Measurements from ENCODE around the gene PLS1.
"Not testable (repeated sequence)": the region's sequence is repeated elsewhere in the genome, so short reads cannot be mapped to it uniquely, and the experiment has no call there.

PLS1 gene

GRCh38 chr3:142735462-142735861 is 139.3 kb downstream of the PLS1 start:
- H3K9me3 ChIP-seq (ENCODE audit: low read length), result no peaks in the 10 kb centered on the region
- H3K4me1 ChIP-seq (ENCODE audit: insufficient read depth, low read length), result peaks cover 3% of the 10 kb centered on the region
- H3K4me3 ChIP-seq (ENCODE audit: low read length), result no peak overlapping the region
- no peaks in the 10 kb centered on the region for H3K27me3 ChIP-seq (ENCODE audit: insufficient read depth, low read length)
- no peak overlapping the region for H2AFZ ChIP-seq (ENCODE audit: low read depth, low read length)
- no peaks in the 10 kb centered on the region for H3K36me3 ChIP-seq (ENCODE audit: insufficient read depth, low read length)

- no peaks in the 10 kb centered on the region for H3K27me3 ChIP-seq (ENCODE audit: insufficient read depth, low read length)
- H3K36me3 ChIP-seq (ENCODE audit: insufficient read depth, low read length), result no peaks in the 10 kb centered on the region
- H3K4me1 ChIP-seq (ENCODE audit: insufficient read depth, low read length), result peaks cover 3% of the 10 kb centered on the region
- no peak overlapping the region for H2AFZ ChIP-seq (ENCODE audit: low read depth, low read length)
- no peaks in the 10 kb centered on the region for H3K9me3 ChIP-seq (ENCODE audit: low read length)
- no peak overlapping the region for H3K4me3 ChIP-seq (ENCODE audit: low read length)
These were observed 142.2 kb downstream of the PLS1 start for GRCh38 chr3:142738396-142738795.

GRCh38 chr3:142746646-142747045 is 150.5 kb downstream of the PLS1 start:
- no peak overlapping the region for H3K4me3 ChIP-seq (ENCODE audit: low read length)

GRCh38 chr3:142750531-142750930 is 154.3 kb downstream of the PLS1 start:
- not testable (repeated sequence) for H3K4me3 ChIP-seq (ENCODE audit: low read length); H3K4me1 ChIP-seq (ENCODE audit: insufficient read depth, low read length); H2AFZ ChIP-seq (ENCODE audit: low read depth, low read length); H3K9me3 ChIP-seq (ENCODE audit: low read length); H3K27me3 ChIP-seq (ENCODE audit: insufficient read depth, low read length)
- H3K36me3 ChIP-seq (ENCODE audit: insufficient read depth, low read length), result peaks cover 14% of the 10 kb centered on the region

More at GRCh38 chr3:142746646-142747045, 150.5 kb downstream of the PLS1 start:
- Histone ChIP-seq H3K27me3 (ENCODE audit: insufficient read depth, low read length) (no peaks in the 10 kb centered on the region), H3K36me3 (ENCODE audit: insufficient read depth, low read length) (peaks cover 19% of the 10 kb centered on the region), H3K4me1 (ENCODE audit: insufficient read depth, low read length) (no peaks in the 10 kb centered on the region), H2AFZ (ENCODE audit: low read depth, low read length) (no peak overlapping the region), H3K9me3 (ENCODE audit: low read length) (peaks cover 6% of the 10 kb centered on the region)

GRCh38 chr3:142752605-142753004 is 156.4 kb downstream of the PLS1 start:
- H3K9me3 ChIP-seq (ENCODE audit: low read length); H3K4me3 ChIP-seq (ENCODE audit: low read length): not testable (repeated sequence)

DNA sequence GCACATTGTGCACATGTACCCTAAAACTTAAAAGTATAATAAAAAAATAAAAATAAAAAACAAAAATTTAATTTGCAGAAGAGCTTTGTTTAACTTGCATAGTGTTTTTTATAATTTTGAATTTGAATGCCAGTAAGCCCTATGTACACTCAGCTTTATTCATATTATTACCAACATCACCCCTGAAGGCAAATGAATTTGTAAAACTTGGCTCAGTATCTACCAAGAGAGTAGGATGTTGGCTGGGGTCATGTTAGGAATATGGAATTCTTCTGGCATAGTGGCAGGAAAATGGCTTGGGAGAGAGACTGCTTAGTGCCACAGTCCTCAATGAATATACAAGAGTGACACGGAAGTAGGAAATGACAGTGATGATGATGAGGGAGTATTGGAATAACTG is 158.3 kb downstream of the PLS1 start:
- Histone ChIP-seq H3K4me3 (ENCODE audit: low read length) (no peak overlapping the region), H3K4me1 (ENCODE audit: insufficient read depth, low read length) (no peaks in the 10 kb centered on the region), H3K9me3 (ENCODE audit: low read length) (peaks cover 3% of the 10 kb centered on the region), H3K36me3 (ENCODE audit: insufficient read depth, low read length) (peaks cover 2% of the 10 kb centered on the region), H3K27me3 (ENCODE audit: insufficient read depth, low read length) (no peaks in the 10 kb centered on the region), H2AFZ (ENCODE audit: low read depth, low read length) (no peak overlapping the region)

More at GRCh38 chr3:142752605-142753004, 156.4 kb downstream of the PLS1 start:
- not testable (repeated sequence) for H3K4me1 ChIP-seq (ENCODE audit: insufficient read depth, low read length); H3K27me3 ChIP-seq (ENCODE audit: insufficient read depth, low read length); H2AFZ ChIP-seq (ENCODE audit: low read depth, low read length)
- H3K36me3 ChIP-seq (ENCODE audit: insufficient read depth, low read length), result peaks cover 14% of the 10 kb centered on the region
